Panc1 (cell line): ENCODE measurements around the gene RBMS1. TPM values are rescaled to one million over a fixed set of nuclear protein-coding genes. Genes with fewer than 3 reads are reported as not detected.

Experiments used
- ATAC-seq: fragments of 200-7000 bp; cut with Tn5 transposase; 2 replicates; pipeline ENCODE4 v1.9.1; 2020; ENCODE audit warnings: mild to moderate bottlenecking, moderate library complexity
- BruUV-seq: library from RNA; stranded (reverse); fragments of 400-500 nt; replicated peaks from 2 replicates; lab custom pipeline; 2021; lab: Mats Ljungman, UMichigan
- CTCF ChIA-PET: fragments of 300-600 bp; sonication (Branson Sonifier 250); formaldehyde crosslinking; loops from one replicate; lab custom pipeline; 2022; ENCODE audit warnings: antibody characterized with exemption; lab: Charles Lee
- POLR2A ChIA-PET: fragments of 300-600 bp; sonication (Branson Sonifier 250); formaldehyde crosslinking; loops from one replicate; lab custom pipeline; 2022; ENCODE audit warnings: antibody characterized with exemption; lab: Charles Lee
- DNase-seq: peaks from one replicate; pipeline ENCODE4 v3.0.0-alpha.2; 2010; ENCODE audit warnings: low read depth, low spot score
- H3K27ac ChIP-seq: 2 replicates; pipeline ENCODE4 v1.5.1; 2011; ENCODE audit warnings: mild to moderate bottlenecking, low read length, inconsistent platforms
- H3K27me3 ChIP-seq: fragments of 200-500 bp; sonication (Bioruptor generic); 2 replicates; pipeline ENCODE4 v1.6.0; 2014; ENCODE audit warnings: low read length, inconsistent platforms; ENCODE audit not compliant: control insufficient read depth, insufficient read depth
- H3K36me3 ChIP-seq: fragments of 200-500 bp; sonication (Bioruptor generic); 2 replicates; pipeline ENCODE4 v1.5.1; 2014; ENCODE audit warnings: inconsistent platforms, mild to moderate bottlenecking, low read length, moderate library complexity; ENCODE audit not compliant: control insufficient read depth, insufficient read depth
- H3K4me1 ChIP-seq: 2 replicates; pipeline ENCODE4 v1.5.1; 2011; ENCODE audit warnings: inconsistent platforms, mild to moderate bottlenecking, low read length, moderate library complexity; ENCODE audit not compliant: control insufficient read depth, insufficient read depth
- H3K4me3 ChIP-seq, 2 experiments: 2 replicates each; pipeline ENCODE4 v1.5.1; 2011 to 2012; ENCODE audit warnings: low read depth in 2 of 2, low read length in 2 of 2, mild to moderate bottlenecking in 2 of 2, inconsistent platforms in 1 of 2, moderate library complexity in 1 of 2
- H3K9me3 ChIP-seq: fragments of 200-500 bp; sonication (Bioruptor generic); 2 replicates; pipeline ENCODE4 v1.5.1; 2014; ENCODE audit warnings: low read depth, mild to moderate bottlenecking, inconsistent platforms, low read length, moderate library complexity; ENCODE audit not compliant: control insufficient read depth, insufficient read depth
- POLR2AphosphoS5 ChIP-seq: IDR thresholded peaks from 2 replicates; pipeline ENCODE4 v1.6.1; 2012; ENCODE audit warnings: mild to moderate bottlenecking, low read depth, low read length, moderate library complexity
- REST ChIP-seq, 2 experiments: IDR thresholded peaks; 2 replicates each; pipeline ENCODE4 v1.6.1; 2011 to 2012; ENCODE audit warnings: low read depth in 2 of 2, control low read depth in 1 of 2, low read length in 1 of 2, mild to moderate bottlenecking in 1 of 2, moderate library complexity in 1 of 2; ENCODE audit not compliant: insufficient read depth in 1 of 2
- SIN3A ChIP-seq: IDR thresholded peaks from 2 replicates; pipeline ENCODE4 v1.6.1; 2012; ENCODE audit warnings: low read depth, mild to moderate bottlenecking, low read length, moderate library complexity, borderline replicate concordance; ENCODE audit not compliant: insufficient read depth
- TCF7L2 ChIP-seq: IDR thresholded peaks from 2 replicates; pipeline ENCODE4 v1.6.1; 2011; ENCODE audit warnings: mild to moderate bottlenecking, low read depth, low read length, inconsistent platforms
- in situ Hi-C: cut with HindIII; loops from 2 replicates; pipeline ENCODE4 v1.10.0; 2016; ENCODE audit warnings: low sequenced_read_pairs, low pct_unique_long_range_greater_than_20kb
- intact Hi-C: fragments of 100-400 bp; cut with micrococcal nuclease; formaldehyde crosslinking; loops from one replicate; pipeline ENCODE4 v1.10.0; 2022; ENCODE audit not compliant: unreplicated experiment
- total RNA-seq: library from RNA; stranded (reverse); gene quantifications from one replicate; pipeline ENCODE4 v1.2.1, GENCODE V29; 2021; ENCODE audit not compliant: unreplicated experiment
- TF ChIP-seq, protein P1 (sequence below): fragments of 450-650 bp; IDR thresholded peaks from 2 replicates; pipeline ENCODE4 v1.5.1; 2017; ENCODE audit warnings: mild to moderate bottlenecking

The RBMS1 gene
- total RNA-seq, 1 experiment from 2014 or later: 67.0 TPM

DNA sequence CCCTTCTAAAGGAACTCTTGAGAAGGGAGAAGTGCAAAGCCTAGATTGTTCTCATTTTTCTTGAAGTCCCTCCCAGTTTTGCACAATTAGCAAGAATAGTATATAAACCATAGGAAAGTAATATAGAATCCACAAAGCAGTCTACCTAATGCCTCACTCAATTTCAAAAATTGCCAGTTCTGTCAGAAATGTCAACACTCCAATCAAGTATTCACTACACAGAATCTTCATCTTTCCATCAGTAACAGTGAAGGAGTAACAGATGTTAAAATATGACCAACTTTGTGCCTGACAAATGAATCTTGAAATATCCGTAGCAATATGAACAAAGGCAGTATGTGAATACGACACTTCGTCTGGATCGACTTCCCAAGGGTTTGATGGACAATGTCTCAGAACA, 56.3 kb downstream of the RBMS1 start:
- H3K36me3 ChIP-seq: no peaks in the 10 kb centered on the region
- no TSS peak for BruUV-seq
- CTCF ChIA-PET: no interaction called here

DNA sequence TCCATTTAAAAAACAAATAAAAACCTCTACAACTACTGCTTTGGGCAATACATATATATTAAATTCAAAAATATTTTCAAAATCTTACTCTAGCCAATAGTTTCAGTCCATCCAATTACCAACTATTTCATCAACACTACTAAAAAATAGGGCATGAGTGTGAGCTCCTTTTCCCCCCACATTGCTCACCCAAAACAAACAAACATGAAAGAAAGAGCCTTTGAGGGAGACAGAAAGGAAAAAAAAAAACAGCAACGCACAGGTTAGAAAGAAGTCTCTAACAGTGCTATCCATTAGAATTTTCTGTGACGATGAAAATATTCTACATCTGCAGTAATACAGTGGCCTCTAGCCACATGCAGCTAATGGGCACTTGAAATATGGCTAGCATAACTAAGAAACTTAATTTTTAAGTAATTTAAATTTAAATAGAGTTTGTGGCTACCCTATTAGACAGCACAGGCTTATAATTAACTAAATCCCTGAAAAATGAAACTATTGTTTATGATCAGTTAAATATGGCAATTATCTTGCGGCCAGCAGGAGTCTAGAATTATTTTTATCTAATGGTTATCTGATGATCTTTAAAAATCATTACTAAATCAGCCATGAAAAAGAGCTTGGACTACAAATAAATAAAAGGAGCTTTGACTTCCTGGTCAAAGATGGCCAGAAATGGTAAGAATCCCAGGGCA, 59.2 kb downstream of the RBMS1 start:
- DNase-seq (no peak), ATAC-seq (no peak)
- H3K36me3 ChIP-seq: no peaks in the 10 kb centered on the region
- BruUV-seq: no TSS peak
- H3K9me3 ChIP-seq: no peaks in the 10 kb centered on the region; the same call in 1 of the 2 replicates
- ChIA-PET POLR2A (no interaction called here), CTCF (no interaction called here)
- TF ChIP-seq, protein P1, sequence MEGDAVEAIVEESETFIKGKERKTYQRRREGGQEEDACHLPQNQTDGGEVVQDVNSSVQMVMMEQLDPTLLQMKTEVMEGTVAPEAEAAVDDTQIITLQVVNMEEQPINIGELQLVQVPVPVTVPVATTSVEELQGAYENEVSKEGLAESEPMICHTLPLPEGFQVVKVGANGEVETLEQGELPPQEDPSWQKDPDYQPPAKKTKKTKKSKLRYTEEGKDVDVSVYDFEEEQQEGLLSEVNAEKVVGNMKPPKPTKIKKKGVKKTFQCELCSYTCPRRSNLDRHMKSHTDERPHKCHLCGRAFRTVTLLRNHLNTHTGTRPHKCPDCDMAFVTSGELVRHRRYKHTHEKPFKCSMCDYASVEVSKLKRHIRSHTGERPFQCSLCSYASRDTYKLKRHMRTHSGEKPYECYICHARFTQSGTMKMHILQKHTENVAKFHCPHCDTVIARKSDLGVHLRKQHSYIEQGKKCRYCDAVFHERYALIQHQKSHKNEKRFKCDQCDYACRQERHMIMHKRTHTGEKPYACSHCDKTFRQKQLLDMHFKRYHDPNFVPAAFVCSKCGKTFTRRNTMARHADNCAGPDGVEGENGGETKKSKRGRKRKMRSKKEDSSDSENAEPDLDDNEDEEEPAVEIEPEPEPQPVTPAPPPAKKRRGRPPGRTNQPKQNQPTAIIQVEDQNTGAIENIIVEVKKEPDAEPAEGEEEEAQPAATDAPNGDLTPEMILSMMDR: no peak
- TF ChIP-seq TCF7L2 (no peak), SIN3A (no peak), POLR2AphosphoS5 (no peak), REST (IDR thresholded peaks at IDR 0.05; ENCODE audit: insufficient read depth in 1 of 2, low read depth in 2 of 2, low read length in 1 of 2) (no peak)
- intact Hi-C loops (no loop called here), in situ Hi-C loops (no loop called here)
- 0 out of 2 replicates have a peak, but pooled peaks cover 2% of the 10 kb centered on the region for H3K4me1 ChIP-seq
- H3K27me3 ChIP-seq: no peaks in the 10 kb centered on the region
- no peak overlapping the region for H3K4me3 ChIP-seq
- H3K27ac ChIP-seq: no peak overlapping the region

More for the DNA sequence above, 56.3 kb downstream of the RBMS1 start:
- TF ChIP-seq, protein P1: no peak
- TF ChIP-seq POLR2AphosphoS5 (no peak), REST (IDR thresholded peaks at IDR 0.05; ENCODE audit: insufficient read depth in 1 of 2, low read depth in 2 of 2, low read length in 1 of 2) (no peak), SIN3A (no peak), TCF7L2 (no peak)
- ATAC-seq (no peak), DNase-seq (no peak)
- no peak overlapping the region for H3K4me3 ChIP-seq
- POLR2A ChIA-PET: interaction anchor here (0.9 kb wide), 1 partner anchor 96 kb away, joined by 3 read pairs; no protein-coding TSS in a partner anchor
- intact Hi-C loops (no loop called here), in situ Hi-C loops (no loop called here)
- 0 out of 2 replicates have a peak, but pooled peaks cover 2% of the 10 kb centered on the region for H3K4me1 ChIP-seq
- H3K9me3 ChIP-seq: no peaks in the 10 kb centered on the region
- H3K27ac ChIP-seq: no peak overlapping the region
- no peaks in the 10 kb centered on the region for H3K27me3 ChIP-seq
